Renal pelvis (tissue), 4 donors: ENCODE measurements around the gene SCP2. TPM values are rescaled to one million over a fixed set of nuclear protein-coding genes. Genes with fewer than 3 reads are reported as not detected.

Experiments
- DNase-seq: peaks from one replicate; pipeline ENCODE4 v3.0.0-alpha.2; 2013
- polyA plus RNA-seq, 3 donors: library from polyadenylated mRNA; unstranded; fragments of 120-200 nt; gene quantifications; one replicate each; pipeline ENCODE4 v1.2.1, GENCODE V29; 2013; ENCODE audit not compliant: insufficient read length in 3 of 3

The SCP2 gene
- polyA plus RNA-seq, 3 donors, result 174 to 194 (median 191) TPM

GRCh38 chr1:53062708-53063591, 135.9 kb downstream of the SCP2 start:
- DNase-seq, result no peak

GRCh38 chr1:53063744-53064515, 136.9 kb downstream of the SCP2 start:
- DNase-seq, result no peak

- DNase-seq, result no peak
Observed at GRCh38 chr1:53065391-53065790, 138.3 kb downstream of the SCP2 start.

GRCh38 chr1:53066488-53066887, 139.4 kb downstream of the SCP2 start:
- DNase-seq, result no peak

GRCh38 chr1:53066891-53067738, 140.0 kb downstream of the SCP2 start:
- DNase-seq, result no peak

- no peak for DNase-seq
Observed at GRCh38 chr1:53067886-53068285, 140.8 kb downstream of the SCP2 start.

- no peak for DNase-seq
Observed at GRCh38 chr1:53068314-53069099, 141.4 kb downstream of the SCP2 start.

GRCh38 chr1:53069265-53069662, 142.2 kb downstream of the SCP2 start:
- no peak for DNase-seq

GRCh38 chr1:53069663-53070327, 142.7 kb downstream of the SCP2 start:
- DNase-seq, result no peak

GRCh38 chr1:53070621-53071020, 143.5 kb downstream of the SCP2 start:
- no peak for DNase-seq

GRCh38 chr1:53071167-53071865, 144.2 kb downstream of the SCP2 start:
- DNase-seq, result no peak

GRCh38 chr1:53071915-53072314, 144.8 kb downstream of the SCP2 start:
- DNase-seq, result no peak

GRCh38 chr1:53073287-53073686, 146.2 kb downstream of the SCP2 start:
- no peak for DNase-seq

GRCh38 chr1:53073868-53074311, 146.8 kb downstream of the SCP2 start:
- no peak for DNase-seq

- DNase-seq, result no peak
Observed at GRCh38 chr1:53074313-53075154, 147.5 kb downstream of the SCP2 start.

GRCh38 chr1:53075206-53075605, 148.1 kb downstream of the SCP2 start:
- DNase-seq, result no peak

- DNase-seq, result no peak
Observed at GRCh38 chr1:53075761-53076163, 148.7 kb downstream of the SCP2 start.

- DNase-seq, result no peak
Observed at GRCh38 chr1:53076165-53076564, 149.1 kb downstream of the SCP2 start.
